RWPE2 (cell line): ENCODE data around the gene CEP89.
"Not testable (repeated sequence)": the region's sequence is repeated elsewhere in the genome, so short reads cannot be mapped to it uniquely, and the experiment has no call there.

Experiments
- ATAC-seq: fragments of 200-7000 bp; cut with Tn5 transposase; 3 replicates; pipeline ENCODE4 v1.9.1; 2021; ENCODE audit warnings: low read depth
- DNase-seq: peaks from one replicate; pipeline ENCODE4 v3.0.0-alpha.2; 2020; ENCODE audit warnings: low spot score
- H3K27ac ChIP-seq: fragments of 450-650 bp; 2 replicates; pipeline ENCODE4 v1.5.1; 2017; ENCODE audit warnings: mild to moderate bottlenecking; ENCODE audit not compliant: poor library complexity, severe bottlenecking
- H3K27me3 ChIP-seq: fragments of 250-450 bp; sonication (Bioruptor Pico); 2 replicates; pipeline ENCODE4 v1.5.1; 2021; ENCODE audit warnings: mild to moderate bottlenecking, moderate library complexity; ENCODE audit not compliant: insufficient read depth, poor library complexity, severe bottlenecking
- H3K36me3 ChIP-seq: fragments of 250-450 bp; sonication (Bioruptor Pico); 2 replicates; pipeline ENCODE4 v1.5.1; 2020; ENCODE audit warnings: low read depth, mild to moderate bottlenecking, moderate library complexity
- H3K4me1 ChIP-seq: fragments of 250-450 bp; sonication (Bioruptor Pico); 2 replicates; pipeline ENCODE4 v1.5.1; 2021; ENCODE audit warnings: mild to moderate bottlenecking, moderate library complexity; ENCODE audit not compliant: insufficient read depth, poor library complexity, severe bottlenecking
- H3K4me3 ChIP-seq: fragments of 250-450 bp; sonication (Bioruptor Pico); 2 replicates; pipeline ENCODE4 v1.5.1; 2021; ENCODE audit warnings: mild to moderate bottlenecking, moderate library complexity; ENCODE audit not compliant: severe bottlenecking
- H3K9me3 ChIP-seq: fragments of 250-450 bp; sonication (Bioruptor Pico); 2 replicates; pipeline ENCODE4 v1.5.1; 2021; ENCODE audit warnings: mild to moderate bottlenecking, moderate library complexity; ENCODE audit not compliant: severe bottlenecking
- CTCF ChIP-seq: fragments of 450-650 bp; IDR thresholded peaks from one replicate; pipeline ENCODE4 v1.5.1; 2017; ENCODE audit warnings: mild to moderate bottlenecking, moderate library complexity; ENCODE audit not compliant: poor library complexity, severe bottlenecking

Gene CEP89

GRCh38 chr19:32870981-32871451 lies 100.7 kb downstream of the CEP89 start:
- Histone ChIP-seq H3K27ac (no peak overlapping the region), H3K9me3 (no peaks in the 10 kb centered on the region), H3K36me3 (no peaks in the 10 kb centered on the region), H3K27me3 (no peaks in the 10 kb centered on the region), H3K4me1 (no peaks in the 10 kb centered on the region), H3K4me3 (no peak overlapping the region)
- ATAC-seq: no peak
- DNase-seq: no peak
- TF ChIP-seq CTCF: no peak

DNA sequence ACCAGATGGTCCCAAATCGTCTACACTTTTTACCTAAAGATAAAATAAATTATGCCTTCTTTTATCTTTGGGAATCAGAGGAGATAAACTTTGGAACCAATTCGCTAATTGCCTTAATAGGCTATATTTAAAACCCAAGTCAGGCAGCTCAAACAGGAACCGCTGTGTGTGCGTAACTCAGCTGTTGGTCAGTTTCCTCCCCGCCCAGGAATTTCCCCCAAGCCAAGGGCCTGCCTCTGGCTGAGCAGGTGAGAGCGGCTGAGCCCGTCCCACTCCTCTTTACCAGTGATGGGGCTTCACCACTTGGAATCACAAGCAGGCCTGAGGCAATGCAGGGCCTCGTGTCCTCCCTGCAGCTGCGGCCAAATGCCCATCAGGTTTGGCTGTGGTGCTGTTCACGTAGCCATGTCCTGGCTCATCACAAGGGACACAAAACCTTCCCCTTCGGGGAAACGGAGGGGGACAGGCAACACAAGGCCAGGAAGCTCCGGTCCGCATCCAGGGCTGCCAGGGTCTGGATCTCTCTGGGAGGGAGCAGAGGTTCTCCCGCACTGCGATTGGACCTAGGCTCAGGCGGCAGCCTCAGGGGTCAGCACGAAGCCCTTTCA lies 101.7 kb downstream of the CEP89 start:
- Histone ChIP-seq H3K36me3 (no peaks in the 10 kb centered on the region), H3K4me1 (no peaks in the 10 kb centered on the region), H3K27me3 (no peaks in the 10 kb centered on the region), H3K9me3 (no peaks in the 10 kb centered on the region), H3K4me3 (no peak overlapping the region), H3K27ac (no peak overlapping the region)
- TF ChIP-seq CTCF: no peak
- no peak for ATAC-seq
- no peak for DNase-seq

GRCh38 chr19:32869369-32869965 lies 102.3 kb downstream of the CEP89 start, which contains the start of gene SLC7A9:
TSS of gene SLC7A9 (minus strand) at chr19:32869767. CDS start at chr19:32868534, 1,233 bp downstream.
- no peak for ATAC-seq

GRCh38 chr19:32868206-32868950 lies 103.4 kb downstream of the CEP89 start:
- no peak for DNase-seq
- Histone ChIP-seq H3K36me3 (no peaks in the 10 kb centered on the region), H3K4me1 (no peaks in the 10 kb centered on the region), H3K27me3 (no peaks in the 10 kb centered on the region), H3K9me3 (no peaks in the 10 kb centered on the region), H3K27ac (no peak overlapping the region), H3K4me3 (no peak overlapping the region)
- TF ChIP-seq CTCF: no peak
- no peak for ATAC-seq

More at GRCh38 chr19:32869369-32869965, 102.3 kb downstream of the CEP89 start, which contains the start of gene SLC7A9:
- no peak for TF ChIP-seq CTCF
- DNase-seq: no peak
- Histone ChIP-seq H3K27ac (no peak within 1 kb of the TSS), H3K4me1 (no peaks in the 10 kb centered on the region), H3K36me3 (no peaks in the 10 kb centered on the region), H3K4me3 (no peak within 1 kb of the TSS), H3K27me3 (no peaks in the 10 kb centered on the region), H3K9me3 (no peaks in the 10 kb centered on the region)

DNA sequence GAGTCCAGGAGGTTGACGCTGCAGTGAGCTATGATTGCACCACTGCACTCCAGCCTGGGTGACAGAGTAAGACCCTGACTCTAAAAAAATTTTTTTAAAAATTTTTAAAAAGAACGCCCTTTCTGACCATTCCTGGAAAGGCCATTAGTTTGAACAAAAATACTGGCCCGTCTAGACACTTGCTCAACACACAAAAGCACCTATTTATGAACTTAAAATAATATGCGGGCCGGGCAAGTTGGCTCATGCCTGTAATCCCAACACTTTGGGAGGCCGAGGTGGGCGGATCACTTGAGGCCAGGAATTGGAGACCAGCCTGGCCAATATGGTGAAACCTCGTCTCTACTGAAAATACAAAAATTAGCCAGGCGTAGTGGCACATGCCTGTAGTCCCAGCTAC lies 104.3 kb downstream of the CEP89 start:
- H3K9me3 ChIP-seq, H3K27me3 ChIP-seq, H3K27ac ChIP-seq, ATAC-seq, H3K4me3 ChIP-seq, H3K36me3 ChIP-seq, H3K4me1 ChIP-seq, DNase-seq: not testable (repeated sequence)
